D341Med (cell line): ENCODE data around the gene ARSI.

Experiments
- DNase-seq: peaks from one replicate; pipeline ENCODE4 v3.0.0; 2012; ENCODE audit warnings: low spot score

The ARSI gene

DNA sequence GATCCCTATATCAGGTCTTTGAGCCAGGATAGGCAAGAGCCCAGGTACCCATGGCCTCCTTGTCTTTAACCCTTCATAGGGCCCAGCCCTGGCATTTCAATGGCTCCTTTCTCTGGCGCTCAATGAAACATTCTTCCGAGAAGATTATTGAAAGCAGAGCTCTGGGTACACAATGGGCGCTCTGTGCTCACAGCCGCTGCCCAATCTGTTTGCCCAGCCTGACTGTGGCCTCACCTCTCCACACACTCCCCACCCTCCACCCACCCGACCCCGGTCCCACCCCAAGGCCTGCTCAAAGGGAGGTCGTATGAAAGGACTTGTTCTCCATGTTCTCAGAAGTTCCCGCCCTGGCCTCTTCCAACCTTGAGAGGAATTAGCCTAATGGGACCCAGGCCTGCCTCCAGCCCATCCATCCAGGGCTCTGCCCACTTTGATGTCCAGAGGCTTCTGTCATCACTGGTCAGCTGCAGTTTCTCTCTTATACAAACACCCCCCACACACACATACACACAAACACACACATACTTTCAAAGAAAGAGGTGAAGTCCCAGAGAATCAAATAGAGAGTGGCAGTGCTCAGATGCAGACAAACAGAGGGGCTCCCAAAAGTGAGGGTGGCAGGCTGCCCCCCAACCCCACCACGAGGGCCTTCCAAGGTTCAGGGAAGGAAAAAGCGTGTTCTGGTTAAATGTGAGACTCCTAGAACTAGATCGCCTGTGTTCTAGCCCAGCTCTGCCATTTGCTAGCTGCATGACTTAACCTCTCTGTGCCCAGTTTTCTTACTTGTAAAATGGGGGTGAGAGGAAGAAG, 5.1 kb upstream of the ARSI start:
- DNase-seq, result no peak

DNA sequence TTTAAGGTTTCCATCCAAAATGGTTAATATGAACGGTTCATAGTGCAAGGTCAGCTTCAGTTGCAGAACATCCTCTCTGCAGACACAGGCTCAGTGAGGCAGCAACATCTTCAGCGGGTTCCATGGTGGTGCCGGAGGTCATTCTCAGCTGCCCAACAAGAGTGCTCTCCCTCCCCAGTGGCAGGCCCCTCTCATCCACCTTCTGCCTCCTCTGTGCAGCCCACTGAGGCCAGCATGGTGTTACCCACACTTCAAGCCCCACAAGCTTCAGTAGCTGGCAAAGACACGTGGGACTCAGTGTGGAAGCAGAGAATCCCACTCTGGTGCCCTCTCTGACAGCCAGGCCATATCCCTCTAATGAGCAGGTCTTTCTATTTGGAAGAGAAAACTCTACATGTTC, 4.1 kb upstream of the ARSI start:
- DNase-seq, result no peak

DNA sequence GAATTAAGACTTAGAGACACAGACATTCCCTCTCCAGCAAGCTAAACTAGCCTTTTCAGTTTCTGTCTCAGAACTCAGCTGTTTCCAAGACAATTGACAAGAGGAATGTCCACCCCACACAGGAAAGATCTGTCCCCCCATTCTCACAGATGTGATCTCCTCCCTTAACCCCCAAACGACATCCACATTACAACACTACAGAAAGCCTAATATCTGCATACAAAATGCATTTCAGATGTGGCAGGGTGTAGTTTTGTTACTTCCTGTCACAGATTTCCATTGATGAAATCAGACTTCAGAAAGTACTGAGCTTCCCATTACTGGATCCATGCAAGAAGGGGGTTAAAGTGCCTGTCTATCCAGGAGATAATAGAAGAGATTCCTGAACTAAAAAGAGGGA, 2.9 kb upstream of the ARSI start:
- no peak for DNase-seq

DNA sequence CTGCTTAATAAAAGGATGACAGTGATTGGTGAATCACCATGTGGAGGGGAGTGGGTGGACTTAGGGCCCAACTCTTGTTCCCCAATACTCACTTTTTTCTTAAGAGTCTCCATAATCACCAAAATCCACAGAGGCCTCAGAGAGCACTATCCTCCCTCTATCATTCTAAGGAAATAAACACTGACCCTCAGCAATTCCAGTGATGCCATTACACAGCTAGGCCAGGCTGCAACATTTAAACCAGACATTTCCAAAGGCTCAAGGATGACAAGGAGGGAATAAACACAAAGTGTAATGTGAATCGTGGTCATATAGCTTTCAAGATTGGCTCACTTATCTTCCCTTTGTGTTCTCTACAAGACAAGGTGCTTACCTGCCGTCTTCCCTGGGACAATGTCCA, 2.4 kb upstream of the ARSI start:
- no peak for DNase-seq

GRCh38 chr5:150304481-150305081, 1.9 kb upstream of the ARSI start:
- DNase-seq, result no peak

DNA sequence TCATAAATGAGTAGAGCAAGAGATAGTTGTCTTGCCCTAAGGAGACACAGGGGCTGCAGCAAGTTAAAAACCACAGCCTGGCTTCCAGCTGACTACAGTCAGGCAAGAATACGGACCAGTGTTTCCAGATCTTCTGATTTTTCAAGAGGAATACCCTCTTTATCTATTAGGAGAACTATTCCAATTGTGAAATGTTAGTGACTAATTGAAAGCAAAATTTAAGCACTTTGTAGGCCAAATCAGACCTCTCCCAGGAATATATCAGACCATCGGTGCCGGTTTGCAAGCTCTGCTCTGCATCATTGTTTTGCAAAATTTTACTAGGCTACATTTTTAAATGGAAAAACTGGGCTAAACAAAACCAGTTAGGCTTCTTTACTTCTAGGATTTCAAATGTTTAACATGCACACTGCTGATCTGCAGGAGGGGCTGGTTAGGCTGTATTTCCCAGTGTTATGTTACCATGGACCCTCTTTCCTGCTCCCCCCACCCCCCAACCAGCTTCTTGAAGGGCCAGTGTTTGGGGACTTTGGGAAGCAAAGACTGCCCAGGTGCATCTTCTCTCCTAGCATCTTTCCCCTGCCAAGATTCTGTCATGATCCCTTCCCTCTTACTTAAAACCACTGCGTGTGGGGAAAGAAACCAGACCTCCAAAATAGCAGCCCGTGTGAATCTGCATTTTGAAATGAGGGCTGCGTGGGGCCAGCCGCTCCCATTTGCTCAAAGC, 1.1 kb upstream of the ARSI start:
- DNase-seq, result no peak

DNA sequence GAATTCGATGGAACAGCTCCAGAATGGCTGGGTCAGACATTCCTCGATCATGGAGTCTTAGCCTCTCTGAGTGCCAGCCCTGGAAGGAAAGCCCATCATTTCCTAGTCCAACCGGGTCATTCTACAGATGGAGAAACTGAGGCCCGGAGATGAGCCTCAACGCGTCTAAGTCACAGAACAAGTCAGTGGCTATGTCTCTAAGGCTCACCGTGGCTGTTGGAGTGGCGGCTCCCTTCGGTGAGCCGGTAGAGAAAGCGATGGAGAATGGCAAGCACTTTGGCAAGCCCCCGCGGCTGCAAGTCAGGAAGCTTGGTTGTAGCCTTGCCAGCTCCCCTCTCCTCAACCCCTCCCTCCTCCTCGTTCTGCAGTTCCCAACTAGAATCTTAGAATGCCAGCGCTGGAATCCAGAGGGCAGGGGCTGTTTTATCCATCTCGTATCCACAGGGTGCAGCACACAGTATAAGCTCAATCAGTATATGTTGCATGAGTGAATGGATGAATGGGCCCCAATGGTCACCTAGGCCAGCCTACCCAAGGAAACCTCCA, 438 bp upstream of the ARSI start:
- DNase-seq, result no peak

DNA sequence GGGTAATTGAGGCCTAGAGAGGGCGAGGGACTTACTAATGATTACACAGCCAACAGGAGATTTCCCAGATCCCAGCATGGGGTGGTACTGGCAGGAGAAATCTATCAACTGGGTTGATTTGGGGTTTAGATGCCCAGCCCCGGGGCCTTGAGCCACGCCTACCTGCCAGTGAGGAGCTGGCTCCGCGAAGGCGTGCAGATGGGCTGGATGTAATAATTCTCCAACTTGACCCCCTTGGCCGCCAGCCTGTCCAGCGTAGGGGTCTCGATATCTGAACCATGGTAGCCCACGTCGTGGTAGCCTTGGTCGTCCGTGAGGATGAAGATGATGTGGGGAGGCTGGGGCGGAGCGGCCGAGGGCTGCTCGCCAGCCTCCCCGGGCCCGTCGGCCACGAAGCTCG, 804 bp downstream of the ARSI start:
- DNase-seq, result no peak

DNA sequence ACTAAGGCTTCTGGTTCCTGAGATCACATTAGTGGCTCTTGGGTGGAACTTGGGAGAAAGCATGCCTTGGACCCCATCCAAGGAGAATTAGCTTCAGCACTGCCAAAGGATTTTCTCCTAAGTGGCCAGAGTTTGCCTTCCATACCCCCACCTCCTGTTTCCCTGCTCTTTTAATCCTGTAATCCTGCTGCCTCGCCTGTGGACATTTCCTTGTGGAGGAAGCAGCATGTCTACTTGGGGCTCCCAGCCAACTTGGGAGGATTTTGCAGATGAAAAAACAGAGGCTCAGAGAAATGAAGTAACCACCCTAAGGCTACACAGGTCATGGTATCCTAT, 1.6 kb downstream of the ARSI start:
- DNase-seq, result peak; percentile 75

GRCh38 chr5:150300496-150301169, 2.1 kb downstream of the ARSI start:
- no peak for DNase-seq

DNA sequence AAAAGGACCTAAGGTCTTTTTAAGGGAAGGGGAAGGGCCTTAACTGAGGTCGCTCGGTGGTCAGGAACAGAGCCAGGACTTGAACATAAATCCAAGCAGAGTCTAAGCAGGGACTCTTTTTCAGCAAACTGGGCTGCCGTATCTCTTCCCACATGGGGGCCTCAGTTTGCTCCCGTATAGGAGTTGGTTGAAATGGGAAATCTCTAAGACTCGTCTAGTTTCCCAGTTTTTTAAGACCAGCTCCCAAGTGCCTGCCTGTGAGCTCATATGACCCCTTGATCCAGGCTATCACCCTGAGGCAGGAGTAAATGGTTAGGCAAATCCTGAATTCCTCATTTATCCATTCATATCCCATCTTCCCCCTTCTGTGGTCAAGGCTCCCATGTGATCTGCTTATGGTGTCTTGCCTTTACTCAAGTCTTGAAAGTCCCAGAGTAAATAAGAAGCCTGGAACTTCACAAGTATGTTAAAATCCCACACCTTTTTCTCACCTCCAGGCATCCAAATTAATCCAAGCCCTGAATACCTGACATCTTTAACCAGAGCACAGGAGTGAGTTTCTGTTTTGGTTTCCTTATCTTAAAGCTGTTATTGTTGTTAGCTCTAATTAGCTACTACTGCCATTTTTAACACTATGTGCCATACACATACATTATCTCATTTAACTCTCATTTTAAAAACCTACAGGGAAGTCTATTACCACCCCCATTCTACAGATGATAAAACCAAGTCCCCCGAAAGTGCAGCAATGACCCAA, 3.0 kb downstream of the ARSI start:
- no peak for DNase-seq

DNA sequence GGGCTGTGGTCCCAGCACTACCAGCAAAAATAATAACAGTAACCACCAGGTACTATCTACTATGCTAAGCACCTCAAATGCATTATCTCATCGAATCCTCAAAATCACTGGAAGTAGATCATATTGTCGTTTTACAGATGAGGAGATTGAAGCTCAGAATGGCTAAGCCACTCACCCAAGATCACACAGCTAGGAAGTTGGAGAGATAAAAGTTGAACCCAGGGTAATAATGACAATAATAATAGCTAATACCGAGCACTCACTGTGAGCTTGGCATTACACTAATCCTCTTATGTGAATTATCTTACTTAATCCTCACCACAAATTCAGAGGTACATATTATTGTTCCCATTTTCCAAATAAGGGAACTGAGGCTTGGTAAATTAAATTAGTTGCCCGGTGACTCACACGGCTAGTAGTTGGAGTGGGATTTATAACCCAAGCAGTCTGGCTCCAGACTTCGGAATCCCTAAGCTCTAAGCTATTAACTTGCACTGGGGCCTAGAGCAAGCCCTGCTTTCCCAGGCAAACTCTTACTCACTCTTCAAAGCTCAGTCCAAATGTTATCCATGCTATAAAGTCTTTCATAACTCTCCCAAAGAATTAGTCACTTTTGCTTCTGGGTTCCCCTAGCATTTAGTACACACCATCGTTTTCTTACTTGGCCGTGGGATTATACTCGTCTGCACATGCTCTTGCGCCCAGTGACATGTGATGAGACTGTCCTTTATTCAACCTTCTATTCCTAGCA, 3.8 kb downstream of the ARSI start:
- peak; percentile 78 for DNase-seq

DNA sequence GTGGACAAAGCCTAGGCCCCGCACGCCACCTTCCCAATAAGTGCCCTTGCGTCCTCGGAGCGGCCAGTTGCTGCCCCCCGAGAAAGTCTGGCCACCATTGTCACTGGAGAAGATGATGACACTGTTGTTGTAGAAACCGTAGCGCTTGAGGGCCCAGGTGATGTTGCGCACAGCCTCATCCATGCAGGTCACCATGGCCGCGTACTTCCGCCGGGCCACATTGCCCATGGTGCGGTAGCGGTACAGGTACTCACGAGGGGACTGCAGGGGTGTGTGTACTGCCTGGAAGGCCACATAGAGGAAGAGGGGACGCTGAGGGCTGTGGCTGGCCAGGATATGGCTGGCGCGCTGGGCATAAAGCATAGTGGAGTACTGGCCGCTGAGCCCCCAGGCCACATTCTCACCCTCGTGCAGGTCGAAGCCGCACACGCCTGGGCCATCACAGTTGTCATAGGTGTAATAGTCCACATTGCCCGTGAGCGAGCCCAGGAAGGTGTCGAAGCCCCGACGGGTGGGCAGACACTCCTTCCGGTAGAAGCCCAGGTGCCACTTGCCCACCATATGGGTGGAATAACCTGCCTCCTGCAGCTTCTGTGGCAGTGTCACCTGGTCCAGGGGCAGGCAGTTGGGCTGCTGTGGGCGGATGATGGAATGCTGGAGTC, 4.6 kb downstream of the ARSI start:
- no peak for DNase-seq

- no peak for DNase-seq
Measured at GRCh38 chr5:150297236-150297890, 5.3 kb downstream of the ARSI start.

DNA sequence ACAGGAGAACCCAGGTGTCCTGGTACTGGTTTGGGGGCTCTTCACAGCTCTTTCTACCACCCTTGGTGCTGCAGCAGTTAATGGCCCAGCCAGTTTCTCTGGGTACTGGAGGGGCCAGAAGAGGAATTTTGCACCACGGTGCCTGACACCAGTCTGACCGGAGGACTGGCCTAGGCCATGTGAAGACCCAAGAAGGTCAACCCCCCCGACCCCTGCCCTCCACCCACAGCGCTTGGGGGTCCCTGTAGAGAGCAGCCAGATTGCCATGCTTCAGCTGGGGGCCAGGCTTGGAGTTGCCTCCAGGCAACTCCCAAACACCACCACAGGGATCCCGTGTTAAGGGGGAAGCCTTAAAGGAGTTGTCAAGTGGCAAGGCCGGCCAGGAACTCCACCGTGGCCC, 6.2 kb downstream of the ARSI start:
- no peak for DNase-seq

- DNase-seq, result no peak
Measured at GRCh38 chr5:150295741-150296486, 6.8 kb downstream of the ARSI start.

- no peak for DNase-seq
Measured at GRCh38 chr5:150295172-150295634, 7.5 kb downstream of the ARSI start.

DNA sequence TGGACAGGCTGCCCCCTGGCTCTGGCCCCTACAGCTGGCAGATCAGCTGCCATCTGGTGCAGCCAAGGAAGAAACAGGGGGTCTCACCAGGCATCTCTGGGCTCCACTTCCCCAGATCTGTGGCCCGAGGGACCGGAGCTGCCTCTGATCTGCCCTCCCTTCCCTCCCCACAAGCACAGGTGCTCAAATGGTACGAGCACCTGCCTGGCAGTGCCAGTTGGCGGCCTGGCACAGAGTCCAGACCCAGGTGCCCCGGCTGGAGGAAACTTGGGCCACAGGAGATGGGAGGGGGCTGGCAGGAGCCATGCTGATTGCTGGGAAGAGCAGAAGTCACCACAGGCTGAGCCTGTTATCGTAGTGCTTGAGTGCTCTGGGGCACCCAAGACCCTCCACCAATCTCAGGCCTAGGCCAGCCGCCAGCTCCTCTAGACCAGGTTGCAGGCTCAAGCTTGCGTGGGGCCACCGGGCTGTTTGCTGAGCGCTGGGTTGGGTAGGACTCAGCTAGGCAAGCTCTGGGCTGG, 8.1 kb downstream of the ARSI start:
- no peak for DNase-seq
